ENCODE results near the gene APOD. TPM values are rescaled to one million over a fixed set of nuclear protein-coding genes. Genes with fewer than 3 reads are reported as not detected.
"Not testable (repeated sequence)": the region's sequence is repeated elsewhere in the genome, so short reads cannot be mapped to it uniquely, and the experiment has no call there.

The APOD gene
- total RNA-seq, 1 experiment from 2014 or later, result not detected

GRCh38 chr3:195622012-195622411 is 38.3 kb upstream of the APOD start:
- H3K9me3 ChIP-seq (ENCODE audit: low read depth, low read length, poor library complexity, severe bottlenecking); H3K27me3 ChIP-seq (replicated peaks; ENCODE audit: insufficient read depth, low read depth, low read length, poor library complexity); POLR2A ChIA-PET (ENCODE audit: low non-redundant PET); H3K4me3 ChIP-seq (ENCODE audit: low read depth, low read length, poor library complexity, severe bottlenecking); H3K27ac ChIP-seq (ENCODE audit: low read depth, low read length, poor library complexity, severe bottlenecking); DNase-seq (ENCODE audit: low spot score); intact Hi-C loops (cut with micrococcal nuclease; ENCODE audit: unreplicated experiment); H3K4me1 ChIP-seq (ENCODE audit: insufficient read depth, low read length, poor library complexity, severe bottlenecking); H3K36me3 ChIP-seq (ENCODE audit: insufficient read depth, low read length, poor library complexity, severe bottlenecking); BruUV-seq (replicated peaks): not testable (repeated sequence)
- CTCF ChIA-PET, result interaction anchor here (0.7 kb wide), 1 partner anchor 590 kb away, joined by 4 read pairs; no protein-coding TSS in a partner anchor

- H3K27ac ChIP-seq (ENCODE audit: low read depth, low read length, poor library complexity, severe bottlenecking); CTCF ChIA-PET; intact Hi-C loops (cut with micrococcal nuclease; ENCODE audit: unreplicated experiment): not testable (repeated sequence)
Measured at GRCh38 chr3:195621095-195621494, 37.4 kb upstream of the APOD start.

GRCh38 chr3:195620476-195620875 is 36.7 kb upstream of the APOD start:
- H3K36me3 ChIP-seq (ENCODE audit: insufficient read depth, low read length, poor library complexity, severe bottlenecking); H3K9me3 ChIP-seq (ENCODE audit: low read depth, low read length, poor library complexity, severe bottlenecking); H3K27ac ChIP-seq (ENCODE audit: low read depth, low read length, poor library complexity, severe bottlenecking); H3K4me1 ChIP-seq (ENCODE audit: insufficient read depth, low read length, poor library complexity, severe bottlenecking); CTCF ChIA-PET; DNase-seq (ENCODE audit: low spot score); BruUV-seq (replicated peaks); POLR2A ChIA-PET (ENCODE audit: low non-redundant PET); H3K27me3 ChIP-seq (replicated peaks; ENCODE audit: insufficient read depth, low read depth, low read length, poor library complexity); H3K4me3 ChIP-seq (ENCODE audit: low read depth, low read length, poor library complexity, severe bottlenecking); intact Hi-C loops (cut with micrococcal nuclease; ENCODE audit: unreplicated experiment): not testable (repeated sequence)

More at GRCh38 chr3:195621095-195621494, 37.4 kb upstream of the APOD start:
- BruUV-seq (replicated peaks); H3K36me3 ChIP-seq (ENCODE audit: insufficient read depth, low read length, poor library complexity, severe bottlenecking); POLR2A ChIA-PET (ENCODE audit: low non-redundant PET); H3K4me3 ChIP-seq (ENCODE audit: low read depth, low read length, poor library complexity, severe bottlenecking); H3K9me3 ChIP-seq (ENCODE audit: low read depth, low read length, poor library complexity, severe bottlenecking); H3K27me3 ChIP-seq (replicated peaks; ENCODE audit: insufficient read depth, low read depth, low read length, poor library complexity); DNase-seq (ENCODE audit: low spot score); H3K4me1 ChIP-seq (ENCODE audit: insufficient read depth, low read length, poor library complexity, severe bottlenecking): not testable (repeated sequence)

- DNase-seq (ENCODE audit: low spot score); H3K4me3 ChIP-seq (ENCODE audit: low read depth, low read length, poor library complexity, severe bottlenecking); H3K4me1 ChIP-seq (ENCODE audit: insufficient read depth, low read length, poor library complexity, severe bottlenecking); BruUV-seq (replicated peaks); CTCF ChIA-PET; H3K27ac ChIP-seq (ENCODE audit: low read depth, low read length, poor library complexity, severe bottlenecking); H3K27me3 ChIP-seq (replicated peaks; ENCODE audit: insufficient read depth, low read depth, low read length, poor library complexity); H3K36me3 ChIP-seq (ENCODE audit: insufficient read depth, low read length, poor library complexity, severe bottlenecking); POLR2A ChIA-PET (ENCODE audit: low non-redundant PET); H3K9me3 ChIP-seq (ENCODE audit: low read depth, low read length, poor library complexity, severe bottlenecking): not testable (repeated sequence)
- intact Hi-C loops (cut with micrococcal nuclease; ENCODE audit: unreplicated experiment), result loop anchor here (5.0 kb wide), 1 partner anchor 103 kb away; the partner anchor contains the start of gene MUC20
Measured at GRCh38 chr3:195619591-195620369, 36.0 kb upstream of the APOD start.

- H3K4me3 ChIP-seq (ENCODE audit: low read depth, low read length, poor library complexity, severe bottlenecking); H3K27me3 ChIP-seq (replicated peaks; ENCODE audit: insufficient read depth, low read depth, low read length, poor library complexity); H3K9me3 ChIP-seq (ENCODE audit: low read depth, low read length, poor library complexity, severe bottlenecking); CTCF ChIA-PET; H3K27ac ChIP-seq (ENCODE audit: low read depth, low read length, poor library complexity, severe bottlenecking); DNase-seq (ENCODE audit: low spot score); H3K36me3 ChIP-seq (ENCODE audit: insufficient read depth, low read length, poor library complexity, severe bottlenecking); POLR2A ChIA-PET (ENCODE audit: low non-redundant PET); BruUV-seq (replicated peaks); H3K4me1 ChIP-seq (ENCODE audit: insufficient read depth, low read length, poor library complexity, severe bottlenecking): not testable (repeated sequence)
- intact Hi-C loops (cut with micrococcal nuclease; ENCODE audit: unreplicated experiment), result loop anchor here (5.0 kb wide), 1 partner anchor 104 kb away; the partner anchor contains the start of gene MUC20
Measured at GRCh38 chr3:195617784-195618659, 34.3 kb upstream of the APOD start.

GRCh38 chr3:195617134-195617533 is 33.4 kb upstream of the APOD start:
- intact Hi-C loops (cut with micrococcal nuclease; ENCODE audit: unreplicated experiment), result loop anchor here (5.0 kb wide), 1 partner anchor 105 kb away; the partner anchor contains the start of gene MUC20
- H3K4me1 ChIP-seq (ENCODE audit: insufficient read depth, low read length, poor library complexity, severe bottlenecking); H3K9me3 ChIP-seq (ENCODE audit: low read depth, low read length, poor library complexity, severe bottlenecking); POLR2A ChIA-PET (ENCODE audit: low non-redundant PET); CTCF ChIA-PET; H3K4me3 ChIP-seq (ENCODE audit: low read depth, low read length, poor library complexity, severe bottlenecking); H3K36me3 ChIP-seq (ENCODE audit: insufficient read depth, low read length, poor library complexity, severe bottlenecking); H3K27ac ChIP-seq (ENCODE audit: low read depth, low read length, poor library complexity, severe bottlenecking); BruUV-seq (replicated peaks); H3K27me3 ChIP-seq (replicated peaks; ENCODE audit: insufficient read depth, low read depth, low read length, poor library complexity); DNase-seq (ENCODE audit: low spot score): not testable (repeated sequence)

All from A673 (cell line).